ENCODE results near the gene RPL38. TPM values are rescaled to one million over a fixed set of nuclear protein-coding genes. Genes with fewer than 3 reads are reported as not detected.
A peak's percentile ranks its signal among the peaks of the same experiment; 100 is the strongest.

RPL38 gene
- total RNA-seq, 1 donor from 2014 or later, result 436 TPM

DNA sequence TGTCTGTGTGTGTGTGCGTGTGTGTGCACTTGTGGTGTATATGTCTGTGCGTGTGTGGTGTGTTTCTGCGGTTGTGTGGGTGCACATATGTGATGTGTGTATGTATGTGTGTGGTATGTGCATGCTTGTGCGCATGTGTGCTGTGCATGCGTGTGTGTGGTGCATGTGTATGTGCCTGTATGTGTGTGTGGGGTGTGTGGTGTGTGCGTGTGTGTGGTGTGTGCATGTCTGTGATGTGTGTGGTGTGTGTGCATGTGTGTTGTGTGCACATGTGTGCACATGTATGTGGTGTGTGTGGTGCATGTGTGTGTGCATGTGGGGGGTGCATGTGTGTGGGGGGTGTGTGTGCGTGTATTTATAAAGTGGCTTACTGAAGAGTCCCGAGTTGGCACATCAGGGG, 47.6 kb downstream of the RPL38 start:
- peak; percentile 88 for FAIRE-seq
- H3K36me3 ChIP-seq (ENCODE audit: control insufficient read depth, insufficient read depth, low read length), result no peaks in the 10 kb centered on the region
- H3K27me3 ChIP-seq (ENCODE audit: control insufficient read depth, insufficient read depth, low read length), result peaks cover under 1% of the 10 kb centered on the region
- DNase-seq (ENCODE audit: low read depth), result no peak
- TF ChIP-seq, protein P1, sequence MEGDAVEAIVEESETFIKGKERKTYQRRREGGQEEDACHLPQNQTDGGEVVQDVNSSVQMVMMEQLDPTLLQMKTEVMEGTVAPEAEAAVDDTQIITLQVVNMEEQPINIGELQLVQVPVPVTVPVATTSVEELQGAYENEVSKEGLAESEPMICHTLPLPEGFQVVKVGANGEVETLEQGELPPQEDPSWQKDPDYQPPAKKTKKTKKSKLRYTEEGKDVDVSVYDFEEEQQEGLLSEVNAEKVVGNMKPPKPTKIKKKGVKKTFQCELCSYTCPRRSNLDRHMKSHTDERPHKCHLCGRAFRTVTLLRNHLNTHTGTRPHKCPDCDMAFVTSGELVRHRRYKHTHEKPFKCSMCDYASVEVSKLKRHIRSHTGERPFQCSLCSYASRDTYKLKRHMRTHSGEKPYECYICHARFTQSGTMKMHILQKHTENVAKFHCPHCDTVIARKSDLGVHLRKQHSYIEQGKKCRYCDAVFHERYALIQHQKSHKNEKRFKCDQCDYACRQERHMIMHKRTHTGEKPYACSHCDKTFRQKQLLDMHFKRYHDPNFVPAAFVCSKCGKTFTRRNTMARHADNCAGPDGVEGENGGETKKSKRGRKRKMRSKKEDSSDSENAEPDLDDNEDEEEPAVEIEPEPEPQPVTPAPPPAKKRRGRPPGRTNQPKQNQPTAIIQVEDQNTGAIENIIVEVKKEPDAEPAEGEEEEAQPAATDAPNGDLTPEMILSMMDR (IDR thresholded peaks at IDR 0.05; ENCODE audit: insufficient read depth, low read length, severe bottlenecking), result no peak
- no peak overlapping the region for H3K4me3 ChIP-seq (ENCODE audit: low read depth, low read length)

DNA sequence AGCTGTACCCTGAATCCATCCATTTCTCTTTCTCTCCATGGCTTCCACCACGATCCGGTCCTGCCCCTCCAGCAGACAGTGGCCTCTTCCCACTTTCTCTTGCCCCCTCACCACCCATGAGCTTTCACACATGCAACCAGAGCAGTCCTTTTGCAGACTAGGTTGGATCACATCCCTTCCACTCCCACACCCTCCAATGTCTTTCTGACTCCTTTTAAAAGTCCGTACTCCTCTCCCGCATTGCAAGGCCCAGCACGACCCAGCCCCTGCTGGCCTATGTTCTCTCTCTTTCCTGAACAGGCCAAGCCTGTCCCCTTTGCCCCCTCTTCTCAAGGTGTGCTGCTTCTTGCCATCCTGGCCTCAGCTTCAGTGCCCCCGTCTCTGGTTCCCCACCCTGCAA, 48.1 kb downstream of the RPL38 start:
- no peaks in the 10 kb centered on the region for H3K27me3 ChIP-seq (ENCODE audit: control insufficient read depth, insufficient read depth, low read length)
- FAIRE-seq (no peak), DNase-seq (ENCODE audit: low read depth) (no peak)
- H3K4me3 ChIP-seq (ENCODE audit: low read depth, low read length), result no peak overlapping the region
- TF ChIP-seq, protein P1 (IDR thresholded peaks at IDR 0.05; ENCODE audit: insufficient read depth, low read length, severe bottlenecking), result no peak
- H3K36me3 ChIP-seq (ENCODE audit: control insufficient read depth, insufficient read depth, low read length), result no peaks in the 10 kb centered on the region

DNA sequence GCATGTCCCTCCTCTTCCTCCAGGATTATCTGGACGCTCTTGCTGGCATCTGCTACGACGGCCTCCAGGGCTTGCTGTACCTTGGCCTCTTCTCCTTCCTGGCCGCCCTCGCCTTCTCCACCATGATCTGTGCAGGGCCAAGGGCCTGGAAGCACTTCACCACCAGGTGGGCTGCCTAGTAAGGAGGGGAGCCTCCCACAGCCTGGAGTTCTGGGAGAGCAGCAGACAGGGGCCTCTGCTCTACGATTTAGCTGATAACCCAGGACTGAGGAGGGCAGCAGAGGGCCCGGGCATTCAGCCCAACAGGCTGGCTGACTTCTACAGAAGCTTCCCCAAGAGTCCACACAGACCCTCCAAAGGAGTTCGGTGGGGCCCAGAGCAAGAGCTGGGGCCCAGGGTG, 48.7 kb downstream of the RPL38 start:
- H3K4me3 ChIP-seq (ENCODE audit: low read depth, low read length), result no peak overlapping the region
- no peaks in the 10 kb centered on the region for H3K36me3 ChIP-seq (ENCODE audit: control insufficient read depth, insufficient read depth, low read length)
- FAIRE-seq, result no peak
- no peaks in the 10 kb centered on the region for H3K27me3 ChIP-seq (ENCODE audit: control insufficient read depth, insufficient read depth, low read length)
- DNase-seq (ENCODE audit: low read depth), result no peak
- TF ChIP-seq, protein P1 (IDR thresholded peaks at IDR 0.05; ENCODE audit: insufficient read depth, low read length, severe bottlenecking), result no peak

GRCh38 chr17:74253036-74253435, 49.6 kb downstream of the RPL38 start:
- DNase-seq (ENCODE audit: low read depth), result no peak
- TF ChIP-seq, protein P1 (IDR thresholded peaks at IDR 0.05; ENCODE audit: insufficient read depth, low read length, severe bottlenecking), result no peak
- Histone ChIP-seq H3K27me3 (ENCODE audit: control insufficient read depth, insufficient read depth, low read length) (no peaks in the 10 kb centered on the region), H3K4me3 (ENCODE audit: low read depth, low read length) (no peak overlapping the region), H3K36me3 (ENCODE audit: control insufficient read depth, insufficient read depth, low read length) (no peaks in the 10 kb centered on the region)
- FAIRE-seq, result no peak

- Histone ChIP-seq H3K27me3 (ENCODE audit: control insufficient read depth, insufficient read depth, low read length) (peaks cover 1% of the 10 kb centered on the region), H3K4me3 (ENCODE audit: low read depth, low read length) (no peak overlapping the region), H3K36me3 (ENCODE audit: control insufficient read depth, insufficient read depth, low read length) (no peaks in the 10 kb centered on the region)
- TF ChIP-seq, protein P1 (IDR thresholded peaks at IDR 0.05; ENCODE audit: insufficient read depth, low read length, severe bottlenecking), result no peak
- FAIRE-seq (no peak), DNase-seq (ENCODE audit: low read depth) (no peak)
Measured at GRCh38 chr17:74257311-74257710, 53.8 kb downstream of the RPL38 start.
